GM12874 (cell line): Measurements from ENCODE around the gene ARHGEF28.

ENCODE experiments used
- TF ChIP-seq, protein P1 (sequence below): IDR thresholded peaks from 2 replicates; pipeline ENCODE4 v1.5.1; 2011; ENCODE audit warnings: low read depth, mild to moderate bottlenecking, control low read depth, low read length, moderate library complexity; ENCODE audit not compliant: insufficient read depth

ARHGEF28 gene

DNA sequence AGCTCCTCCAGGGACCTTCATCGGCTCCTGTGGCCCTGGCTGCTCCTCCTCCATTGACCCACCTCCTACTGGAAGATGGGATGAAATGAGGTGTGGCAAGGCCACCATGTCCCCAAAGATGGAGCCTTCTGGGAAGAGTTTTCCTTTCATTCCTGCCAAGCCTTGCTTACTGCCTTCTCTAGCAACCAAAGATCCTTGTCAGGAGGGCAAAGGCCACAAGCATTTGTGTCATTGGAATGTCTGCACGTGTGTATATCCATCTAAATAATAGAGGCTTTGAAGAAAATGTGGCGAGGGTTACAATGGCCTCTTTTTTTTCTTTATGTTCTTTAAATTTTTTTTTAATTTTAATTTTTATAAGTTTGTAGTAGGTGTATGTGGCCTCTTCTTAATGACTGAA is 313.6 kb downstream of the ARHGEF28 start:
- TF ChIP-seq, protein P1, sequence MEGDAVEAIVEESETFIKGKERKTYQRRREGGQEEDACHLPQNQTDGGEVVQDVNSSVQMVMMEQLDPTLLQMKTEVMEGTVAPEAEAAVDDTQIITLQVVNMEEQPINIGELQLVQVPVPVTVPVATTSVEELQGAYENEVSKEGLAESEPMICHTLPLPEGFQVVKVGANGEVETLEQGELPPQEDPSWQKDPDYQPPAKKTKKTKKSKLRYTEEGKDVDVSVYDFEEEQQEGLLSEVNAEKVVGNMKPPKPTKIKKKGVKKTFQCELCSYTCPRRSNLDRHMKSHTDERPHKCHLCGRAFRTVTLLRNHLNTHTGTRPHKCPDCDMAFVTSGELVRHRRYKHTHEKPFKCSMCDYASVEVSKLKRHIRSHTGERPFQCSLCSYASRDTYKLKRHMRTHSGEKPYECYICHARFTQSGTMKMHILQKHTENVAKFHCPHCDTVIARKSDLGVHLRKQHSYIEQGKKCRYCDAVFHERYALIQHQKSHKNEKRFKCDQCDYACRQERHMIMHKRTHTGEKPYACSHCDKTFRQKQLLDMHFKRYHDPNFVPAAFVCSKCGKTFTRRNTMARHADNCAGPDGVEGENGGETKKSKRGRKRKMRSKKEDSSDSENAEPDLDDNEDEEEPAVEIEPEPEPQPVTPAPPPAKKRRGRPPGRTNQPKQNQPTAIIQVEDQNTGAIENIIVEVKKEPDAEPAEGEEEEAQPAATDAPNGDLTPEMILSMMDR, result no peak

DNA sequence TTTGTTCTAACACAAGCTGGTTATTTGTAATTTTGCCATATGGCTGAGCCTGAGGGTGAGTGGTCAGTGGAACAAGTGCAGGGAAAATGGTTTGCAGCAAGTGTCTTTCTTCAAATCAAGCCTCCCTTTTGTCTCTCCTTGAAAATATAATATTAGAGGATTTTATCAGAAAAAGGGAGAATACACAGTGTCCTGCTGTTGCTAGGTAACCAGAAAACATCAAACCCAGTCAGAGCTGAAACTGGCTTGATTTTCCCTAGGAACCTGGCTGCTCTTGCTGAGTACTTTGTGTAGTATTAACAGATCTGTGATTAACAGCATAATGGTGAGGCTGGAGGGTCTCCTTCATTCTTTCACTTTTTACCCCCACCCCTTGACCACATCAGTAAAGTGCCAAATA is 314.0 kb downstream of the ARHGEF28 start:
- TF ChIP-seq, protein P1, result no peak

DNA sequence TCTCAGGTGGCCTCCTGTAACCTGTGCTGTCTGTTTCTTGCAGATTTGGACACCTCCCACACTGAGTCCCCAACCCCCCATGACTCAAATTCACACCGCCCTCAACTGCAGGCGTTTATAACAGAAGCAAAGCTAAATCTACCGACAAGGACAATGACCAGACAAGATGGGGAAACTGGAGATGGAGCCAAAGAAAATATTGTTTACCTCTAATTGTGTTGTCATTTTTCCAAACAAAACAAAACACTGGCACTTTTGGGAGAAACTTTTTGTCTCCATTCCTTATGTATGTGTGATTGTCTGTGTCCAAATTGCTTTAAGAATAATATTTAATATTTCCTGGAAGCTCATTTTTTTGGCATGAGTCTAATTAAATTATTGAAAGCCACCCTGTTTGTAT is 314.8 kb downstream of the ARHGEF28 start:
- TF ChIP-seq, protein P1, result no peak

DNA sequence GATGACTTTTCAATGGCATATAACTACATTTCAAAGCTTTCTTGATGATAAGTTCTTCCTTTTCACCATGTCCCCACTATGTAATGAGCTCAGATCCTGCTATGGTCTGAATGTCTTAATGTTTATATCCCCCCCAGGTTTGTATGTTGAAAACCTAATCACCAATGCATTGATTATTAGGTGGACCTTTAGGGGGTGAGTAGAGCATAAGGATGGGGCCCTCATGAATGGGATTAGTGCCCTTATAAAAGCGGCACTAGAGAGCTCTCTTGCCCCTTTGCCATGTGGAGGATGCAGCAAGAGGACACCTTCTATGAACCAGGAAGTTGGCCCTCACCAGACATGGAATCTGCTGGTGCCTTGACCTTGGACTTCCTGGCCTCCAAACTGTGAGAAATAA is 316.8 kb downstream of the ARHGEF28 start:
- TF ChIP-seq, protein P1, result no peak

DNA sequence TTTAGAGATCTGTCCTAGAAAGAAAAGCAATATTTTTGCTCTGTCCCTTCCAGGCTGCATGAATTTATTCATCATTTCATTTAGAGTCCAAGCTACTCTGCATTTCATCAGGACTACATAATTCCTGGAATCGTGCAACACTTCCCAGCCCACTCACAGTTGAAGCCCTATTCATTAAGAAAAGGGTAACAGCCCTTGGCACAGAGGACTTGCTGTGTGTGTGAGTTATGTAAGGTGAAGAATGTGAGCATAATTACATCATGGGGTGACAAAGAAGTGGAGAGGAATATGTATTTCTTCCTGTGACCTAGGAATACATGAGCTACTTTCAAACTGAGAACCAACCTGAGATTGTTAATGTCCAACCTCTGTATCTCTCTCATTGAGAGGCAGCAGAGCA is 317.4 kb downstream of the ARHGEF28 start:
- TF ChIP-seq, protein P1, result no peak

DNA sequence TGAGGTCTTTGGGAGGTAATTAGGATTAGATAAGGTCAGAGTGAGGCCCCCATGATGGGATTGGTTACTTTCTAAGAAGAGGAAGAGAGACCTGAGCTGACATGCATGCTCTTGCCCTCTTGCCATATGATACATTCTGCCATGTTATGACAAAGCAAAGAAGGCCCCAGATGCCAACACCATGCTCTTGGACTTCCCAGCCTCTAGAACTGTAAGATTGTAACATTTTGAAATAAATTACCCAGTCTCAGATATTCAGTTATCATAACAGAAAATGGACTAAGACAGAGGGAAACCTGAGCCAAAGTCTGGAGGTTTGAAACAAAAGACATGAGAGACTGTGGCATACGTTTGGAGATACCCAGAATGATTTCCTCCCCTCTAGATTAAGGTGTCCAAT is 318.6 kb downstream of the ARHGEF28 start:
- TF ChIP-seq, protein P1, result no peak

DNA sequence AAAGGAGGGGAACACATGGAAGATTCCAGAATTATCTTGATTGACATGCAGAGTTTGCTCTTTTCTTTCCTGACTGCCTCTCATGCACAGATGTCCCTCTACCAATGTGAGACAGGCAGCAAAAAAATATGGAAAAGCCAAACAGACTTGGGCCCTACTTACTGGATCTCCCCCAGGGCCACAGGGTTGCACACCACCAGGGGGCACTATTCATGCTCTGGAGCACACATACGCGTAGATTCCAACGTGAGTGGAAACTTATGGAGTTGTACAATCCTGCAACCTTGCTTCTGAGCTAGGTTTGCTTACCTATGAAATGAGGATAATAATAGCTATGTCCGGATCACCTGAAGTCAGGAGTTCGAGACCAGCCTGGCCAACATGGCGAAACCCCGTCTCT is 319.5 kb downstream of the ARHGEF28 start:
- TF ChIP-seq, protein P1, result peak; percentile 30; the same call in 1 of the 2 replicates

DNA sequence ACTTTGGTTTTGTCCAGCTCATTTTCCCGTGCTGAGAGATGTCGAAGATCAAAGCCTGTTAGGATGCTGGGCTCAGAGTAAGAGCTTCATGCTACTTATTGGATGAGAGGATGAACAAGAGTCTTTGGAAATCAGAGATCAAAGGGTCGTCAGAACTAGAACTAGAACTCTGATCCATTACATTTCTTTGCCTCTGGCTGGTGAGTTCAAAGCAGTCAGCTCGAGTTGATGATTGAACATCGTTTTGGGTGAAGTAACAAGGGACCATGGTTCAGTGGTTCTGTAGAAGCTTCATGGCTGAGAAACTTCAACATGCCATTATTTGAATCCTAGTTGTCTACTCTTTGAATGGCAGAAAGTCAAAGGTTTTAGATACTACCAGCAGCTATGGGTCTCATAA is 320.3 kb downstream of the ARHGEF28 start:
- TF ChIP-seq, protein P1, result no peak
